ENCODE results near the gene CACNA1B.
"Not testable (repeated sequence)": the region's sequence is repeated elsewhere in the genome, so short reads cannot be mapped to it uniquely, and the experiment has no call there.

Gene CACNA1B

DNA sequence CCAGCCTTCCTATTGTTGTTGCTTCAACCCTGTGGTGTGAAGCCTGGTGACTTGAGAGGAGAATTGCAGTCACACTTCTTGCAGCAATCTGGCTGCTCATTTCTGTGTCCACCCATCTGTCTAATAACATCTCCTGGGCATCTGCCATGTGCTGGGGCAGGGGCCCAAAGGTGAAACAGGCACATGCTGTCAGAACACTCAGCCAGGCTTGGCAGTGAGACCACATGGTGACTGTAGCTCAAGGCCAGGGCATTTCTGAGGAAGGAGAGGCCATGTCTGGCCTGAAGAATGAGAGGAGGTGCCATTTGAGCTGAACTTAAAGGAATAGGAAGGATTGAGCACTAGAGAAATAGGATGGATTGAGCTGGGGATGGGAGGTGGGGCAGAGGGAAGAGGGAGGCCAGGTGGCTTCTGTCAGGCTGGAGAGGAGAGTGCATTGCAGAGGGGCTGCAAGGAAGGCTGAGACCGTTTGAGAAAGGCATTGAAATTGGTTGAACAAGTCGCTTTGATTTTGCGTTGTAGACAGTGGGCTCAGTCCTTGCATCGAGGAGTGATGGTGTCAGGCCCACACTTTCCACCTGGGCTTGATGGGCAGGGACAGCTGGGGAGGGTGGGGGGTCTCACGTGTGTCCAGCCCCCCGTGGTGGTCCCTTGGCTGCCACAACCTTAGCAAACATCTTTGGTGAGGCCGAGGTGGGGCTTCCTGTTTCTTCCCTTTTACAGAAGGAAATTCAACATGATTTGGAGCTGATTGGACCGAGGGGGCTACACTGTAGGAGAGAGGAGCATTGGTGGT is 222.4 kb downstream of the CACNA1B start:
- DNase-seq (ENCODE audit: low read depth in 2 of 2), result no peak

DNA sequence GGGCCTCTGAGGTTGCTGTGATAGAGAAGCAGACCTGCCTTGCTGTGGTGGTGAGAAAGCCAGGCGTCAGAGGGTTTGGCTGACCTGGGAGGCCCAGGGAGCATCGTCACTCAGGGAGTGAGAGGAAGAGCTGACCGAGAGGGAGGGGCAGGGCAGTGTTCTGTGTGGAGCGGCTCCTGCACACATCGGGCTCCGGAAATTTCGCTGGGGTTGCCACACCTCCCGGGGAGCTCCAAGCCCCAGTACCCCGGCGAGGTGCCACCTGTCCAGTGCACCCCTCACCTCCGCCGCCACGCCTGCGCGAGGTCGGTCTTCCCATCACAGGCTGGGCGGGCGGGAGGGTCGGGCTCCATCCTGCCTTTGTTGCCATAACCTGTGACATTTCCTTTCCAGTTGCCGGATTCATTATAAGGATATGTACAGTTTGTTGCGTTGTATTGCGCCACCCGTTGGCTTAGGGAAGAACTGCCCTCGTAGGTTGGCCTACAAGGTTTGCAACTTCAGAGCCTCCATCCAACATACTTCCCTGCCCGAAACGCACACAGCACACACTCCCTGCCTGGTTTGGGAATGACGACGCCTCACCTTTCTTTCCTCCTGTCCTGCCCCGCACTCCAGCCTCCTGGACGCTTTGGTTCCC is 223.2 kb downstream of the CACNA1B start:
- no peak for DNase-seq (ENCODE audit: low read depth in 2 of 2)

DNA sequence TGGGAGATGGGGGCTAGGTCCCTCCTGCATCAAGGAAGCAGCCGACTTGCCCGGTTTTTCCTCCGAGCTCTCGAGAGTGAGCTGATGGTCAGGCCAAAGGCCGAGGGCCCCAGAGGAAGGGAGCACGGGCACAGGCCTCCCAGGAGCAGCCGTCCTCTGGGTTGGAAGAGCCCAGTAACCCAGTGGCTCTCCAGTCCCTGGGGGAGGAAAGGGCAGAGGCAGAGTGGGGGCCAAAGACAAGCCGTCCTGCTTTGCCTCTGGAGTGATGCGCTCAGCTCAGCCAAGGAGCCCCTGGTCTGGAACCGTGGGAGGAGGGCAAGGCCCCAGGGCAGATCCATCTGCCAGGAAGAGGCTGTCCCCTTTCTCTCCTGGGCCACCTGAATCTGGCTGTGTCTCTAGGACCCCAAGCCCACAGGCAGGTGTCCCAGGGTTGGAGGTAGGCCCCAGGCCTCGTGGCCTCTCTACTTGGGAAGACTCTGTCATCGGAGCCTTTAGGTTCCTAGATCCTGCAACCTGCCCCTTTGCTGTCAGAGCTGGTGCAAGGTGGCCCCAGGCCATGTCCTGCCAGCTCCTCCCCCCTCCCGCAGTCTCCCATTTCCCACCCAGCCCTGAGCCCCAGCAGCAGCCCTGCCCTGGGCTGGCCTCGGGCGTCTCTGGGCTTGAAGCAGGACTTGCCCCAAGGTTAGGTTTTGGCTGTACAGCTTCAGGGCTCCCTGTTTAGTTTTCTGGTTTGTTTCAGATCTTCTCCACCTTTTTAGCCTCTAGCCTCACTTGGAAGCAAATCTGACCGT is 224.1 kb downstream of the CACNA1B start:
- no peak for DNase-seq (ENCODE audit: low read depth in 2 of 2)

DNA sequence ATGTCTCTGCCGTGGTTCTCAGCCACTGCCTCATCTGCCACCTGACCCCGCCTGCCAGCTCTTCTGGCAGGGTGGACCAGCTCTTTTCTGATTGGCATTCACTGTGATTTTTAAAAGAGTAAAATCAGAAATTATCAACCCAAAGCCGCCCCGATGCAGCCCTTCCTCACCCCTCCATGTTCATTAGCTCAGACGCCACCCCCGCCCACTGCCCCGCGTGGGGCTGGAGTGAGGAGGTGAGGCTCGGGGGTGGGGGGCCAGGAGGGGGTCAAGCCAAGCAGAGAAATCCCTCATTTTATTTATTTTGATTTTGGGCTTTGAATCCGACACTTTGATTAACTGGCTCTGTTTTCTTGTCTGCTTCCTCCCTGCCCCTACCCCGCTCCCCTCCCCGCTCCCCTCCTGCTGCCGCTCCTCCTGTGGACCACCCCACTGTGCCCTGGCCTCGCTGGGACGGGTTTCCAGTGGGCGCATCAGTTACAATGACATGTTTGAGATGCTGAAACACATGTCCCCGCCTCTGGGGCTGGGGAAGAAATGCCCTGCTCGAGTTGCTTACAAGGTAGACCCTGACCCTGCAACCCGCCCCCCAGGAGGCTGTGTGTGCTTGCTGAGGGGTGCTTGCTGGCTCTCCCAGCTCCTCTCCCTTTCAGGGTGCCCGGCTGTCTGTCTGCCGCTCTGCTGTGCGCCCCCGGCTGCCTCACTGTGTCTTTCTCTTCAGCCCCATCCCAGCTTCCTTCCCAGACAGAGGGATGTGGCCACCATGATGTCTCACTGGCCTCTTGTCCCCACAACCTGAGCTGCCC is 224.9 kb downstream of the CACNA1B start:
- no peak for DNase-seq (ENCODE audit: low read depth in 2 of 2)

DNA sequence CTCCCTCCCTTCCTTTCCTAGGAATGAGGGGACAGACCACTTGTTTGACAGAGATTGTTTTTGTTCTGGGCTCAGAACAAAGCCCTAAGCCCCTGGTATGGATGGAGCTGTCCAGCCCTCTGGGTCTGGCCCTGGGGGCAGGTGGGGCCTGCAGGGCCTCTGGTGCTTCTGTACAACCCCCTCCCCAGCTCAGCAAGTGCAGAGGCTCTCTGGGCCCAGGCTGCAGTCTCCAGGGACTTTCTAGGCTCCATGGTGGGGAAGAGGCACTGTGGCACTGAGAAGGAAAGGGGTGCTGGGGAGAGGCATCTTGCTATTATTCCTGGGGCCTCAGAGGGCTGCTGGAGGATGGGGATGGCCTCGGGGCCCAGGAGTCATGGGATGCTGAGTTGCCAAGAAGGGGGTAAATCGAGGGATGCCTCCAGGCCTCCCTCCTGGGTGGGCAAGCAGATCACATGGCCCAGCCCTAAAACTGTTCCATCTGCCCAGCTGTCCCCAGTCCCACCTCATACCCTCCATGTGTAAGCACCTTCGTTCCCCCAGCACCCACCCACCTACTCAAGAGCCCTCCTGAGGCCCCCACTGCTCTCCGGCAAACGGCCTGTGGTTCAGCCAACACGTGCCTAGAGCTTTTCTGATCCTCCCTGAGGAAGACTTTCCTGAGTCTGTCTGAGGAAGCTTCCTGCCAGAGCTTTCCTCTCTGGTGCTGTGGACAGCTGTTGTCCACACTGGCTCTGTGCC is 225.7 kb downstream of the CACNA1B start:
- no peak for DNase-seq (ENCODE audit: low read depth in 2 of 2)

DNA sequence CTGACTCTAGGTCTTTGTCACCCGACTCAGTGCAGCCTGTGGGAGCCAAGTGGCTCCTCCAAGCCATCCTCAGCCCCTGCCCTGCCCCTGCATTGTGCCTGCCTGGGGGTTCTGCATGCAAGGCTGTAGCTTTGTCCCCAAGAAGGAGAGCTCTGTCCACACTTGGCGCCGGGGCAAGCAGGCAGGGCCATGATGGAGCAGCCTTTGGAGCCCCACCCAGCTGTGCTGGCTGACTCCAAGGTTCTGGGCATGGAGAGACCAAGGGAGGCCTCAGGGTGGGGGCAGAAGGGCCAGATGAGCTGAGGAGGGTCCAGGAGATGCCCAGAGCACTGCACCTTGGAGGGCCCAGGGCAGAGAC is 226.2 kb downstream of the CACNA1B start:
- DNase-seq (ENCODE audit: low read depth in 2 of 2), result no peak

DNA sequence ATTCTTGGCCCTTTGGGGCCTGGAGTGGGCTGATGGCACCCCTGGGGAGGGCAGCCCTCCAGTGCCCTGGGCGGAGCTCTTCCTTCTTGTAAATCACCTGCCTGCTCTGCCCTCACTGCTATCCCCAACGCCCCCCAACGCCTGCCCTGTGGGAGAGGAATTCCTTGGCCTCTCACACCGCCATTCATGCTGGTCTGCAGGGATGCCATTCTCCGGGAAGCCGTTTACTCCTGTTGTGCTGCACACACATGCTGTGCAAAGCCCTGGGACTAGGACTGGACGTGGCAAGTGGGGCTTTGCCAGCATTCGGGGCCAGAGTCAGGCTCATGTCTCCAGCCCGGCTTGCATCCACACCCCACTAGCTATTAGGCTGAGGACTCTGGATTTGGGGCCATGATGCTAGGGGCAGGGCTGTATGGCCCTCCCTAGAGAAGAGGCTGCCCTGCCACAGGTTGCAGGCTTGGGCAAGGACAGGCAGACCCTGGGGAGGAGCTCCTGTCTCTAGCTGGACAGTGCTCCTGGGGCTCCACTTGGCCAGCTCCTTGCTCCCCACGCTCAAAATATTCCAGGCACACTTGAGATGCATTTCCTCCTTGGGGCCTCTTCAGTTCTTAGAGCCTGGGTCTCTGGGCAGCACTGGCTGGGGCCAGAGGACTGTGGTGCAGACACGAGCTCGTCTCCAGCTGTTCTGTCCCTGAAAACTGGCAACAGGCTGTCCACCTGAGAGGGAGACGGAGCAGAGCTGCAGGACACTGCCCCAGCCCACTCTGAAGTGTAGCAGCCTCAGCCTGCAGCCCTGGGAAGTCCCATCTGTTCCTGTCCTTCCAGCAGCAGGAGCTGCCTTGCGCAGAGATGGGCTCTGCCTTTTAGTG is 226.9 kb downstream of the CACNA1B start:
- no peak for DNase-seq (ENCODE audit: low read depth in 2 of 2)

DNA sequence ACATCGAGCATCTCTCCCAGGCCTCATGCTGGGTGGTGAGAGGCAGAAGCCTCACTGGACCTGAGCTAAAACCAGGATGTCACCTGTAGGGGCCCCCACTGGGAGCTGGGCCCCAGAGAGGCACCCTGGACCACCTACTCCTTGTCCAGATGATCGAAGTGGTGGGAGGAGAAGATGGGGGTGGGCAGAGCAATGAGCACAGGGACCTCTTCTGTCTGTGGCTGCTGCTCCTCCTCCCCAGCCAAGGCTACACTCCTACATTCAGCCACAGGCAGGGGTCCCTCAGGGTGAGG is 227.5 kb downstream of the CACNA1B start:
- DNase-seq (ENCODE audit: low read depth in 2 of 2), result no peak

DNA sequence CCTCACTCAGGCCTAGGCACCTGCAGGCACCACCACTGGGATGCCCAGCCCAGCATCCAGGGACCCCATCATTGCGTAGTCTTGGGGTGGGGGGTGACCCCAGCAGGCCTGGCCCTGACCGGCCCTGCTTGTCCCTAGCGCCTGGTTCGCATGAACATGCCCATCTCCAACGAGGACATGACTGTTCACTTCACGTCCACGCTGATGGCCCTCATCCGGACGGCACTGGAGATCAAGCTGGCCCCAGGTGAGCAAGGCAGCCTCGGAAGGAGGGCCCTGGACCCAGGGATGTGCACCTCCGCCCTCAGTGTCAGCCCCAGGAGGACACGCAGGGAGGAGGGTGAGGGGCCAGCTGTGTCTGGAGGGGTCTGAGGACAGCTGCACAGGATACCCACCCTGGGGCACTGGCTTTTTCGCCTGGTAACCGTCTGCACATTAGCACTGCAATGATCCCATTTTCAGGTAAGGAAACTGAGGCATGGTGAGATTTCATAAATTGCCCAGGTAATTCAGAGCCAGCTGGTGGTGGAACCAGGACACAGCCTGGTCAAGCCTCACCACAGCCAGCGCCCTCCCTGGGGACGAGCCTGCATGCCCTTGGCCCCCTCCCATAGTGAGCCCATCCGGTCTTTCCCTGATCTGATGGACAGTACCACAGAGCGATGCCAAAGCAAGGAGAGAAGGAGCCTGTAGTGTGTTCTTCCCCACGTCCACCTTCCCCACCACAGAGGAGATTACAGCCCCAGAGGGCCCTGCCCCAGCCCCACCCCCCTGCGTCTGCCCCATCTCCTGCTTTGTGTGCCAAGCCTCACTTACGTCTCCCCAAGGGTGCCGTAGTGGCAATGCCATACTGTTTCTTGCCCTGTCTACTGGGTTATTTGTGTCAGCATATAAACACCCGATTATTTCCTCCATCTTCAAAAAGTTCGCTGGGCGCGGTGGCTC is 228.3 kb downstream of the CACNA1B start:
- DNase-seq (ENCODE audit: low read depth in 2 of 2), result no peak

DNA sequence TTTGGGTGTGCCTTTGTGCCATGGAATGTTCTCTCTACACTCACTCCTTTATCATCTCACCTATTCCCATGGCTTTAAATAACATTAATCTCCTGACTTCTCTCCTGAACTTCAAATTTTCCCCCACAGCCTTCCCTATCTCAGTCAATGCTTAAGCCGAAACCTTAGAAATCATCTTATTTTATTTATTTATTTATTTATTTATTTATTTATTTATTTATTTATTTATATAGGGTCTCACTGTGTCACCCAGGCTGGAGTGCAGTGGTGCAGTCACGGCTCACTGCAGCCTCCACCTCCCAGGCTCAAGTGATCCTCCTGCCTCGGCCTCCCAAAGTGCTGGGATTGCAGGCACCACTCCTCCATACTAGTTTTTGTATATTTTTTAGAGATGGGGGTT is 229.5 kb downstream of the CACNA1B start:
- not testable (repeated sequence) for DNase-seq (ENCODE audit: low read depth in 2 of 2)

DNA sequence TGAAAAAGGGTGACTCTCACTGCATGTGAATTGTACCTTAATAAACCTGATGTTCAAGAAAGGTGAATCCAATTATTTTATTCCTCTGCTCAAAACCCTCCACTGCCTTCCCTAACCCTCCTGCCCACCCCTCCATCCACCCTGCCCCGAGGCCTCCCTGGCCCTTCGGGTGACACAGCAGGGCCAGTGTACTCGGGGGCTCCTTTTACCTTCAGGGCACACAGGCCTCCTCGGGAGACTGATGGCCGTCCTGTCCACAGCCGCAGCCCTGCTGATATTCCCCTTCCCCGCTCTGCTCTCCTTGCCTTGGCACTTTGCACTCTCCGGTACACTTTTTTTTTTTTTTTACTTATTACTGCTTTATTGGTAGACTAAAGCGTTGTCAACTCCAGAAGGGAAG is 234.0 kb downstream of the CACNA1B start:
- DNase-seq (ENCODE audit: low read depth in 2 of 2), result no peak

DNA sequence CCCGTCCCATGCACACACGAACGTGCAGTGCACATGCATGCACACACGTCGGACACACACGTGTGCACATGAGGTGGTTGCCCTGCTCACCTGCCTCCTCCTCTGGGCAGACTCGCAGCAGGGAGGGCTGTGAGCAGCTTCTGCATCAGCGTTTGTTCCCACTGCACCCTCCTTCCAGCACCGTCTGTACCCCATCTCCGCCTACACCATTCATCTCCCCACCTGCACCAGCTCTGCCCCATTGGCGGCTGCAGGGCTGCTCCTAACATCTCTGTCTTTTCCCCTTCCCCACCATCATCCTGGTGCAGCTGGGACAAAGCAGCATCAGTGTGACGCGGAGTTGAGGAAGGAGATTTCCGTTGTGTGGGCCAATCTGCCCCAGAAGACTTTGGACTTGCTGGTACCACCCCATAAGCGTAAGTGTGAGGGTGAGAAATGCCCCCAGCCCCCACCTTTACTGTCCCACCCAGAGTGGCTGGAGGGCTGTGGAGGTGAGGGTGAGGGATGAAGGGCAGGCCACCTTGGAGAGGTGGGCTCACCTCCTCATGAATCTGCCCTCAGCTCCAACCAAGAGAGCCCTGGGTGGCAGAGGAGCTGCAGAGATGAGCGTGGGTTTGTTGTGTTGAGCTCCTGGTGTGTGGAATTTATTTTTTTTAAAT is 234.6 kb downstream of the CACNA1B start:
- DNase-seq (ENCODE audit: low read depth in 2 of 2), result no peak

DNA sequence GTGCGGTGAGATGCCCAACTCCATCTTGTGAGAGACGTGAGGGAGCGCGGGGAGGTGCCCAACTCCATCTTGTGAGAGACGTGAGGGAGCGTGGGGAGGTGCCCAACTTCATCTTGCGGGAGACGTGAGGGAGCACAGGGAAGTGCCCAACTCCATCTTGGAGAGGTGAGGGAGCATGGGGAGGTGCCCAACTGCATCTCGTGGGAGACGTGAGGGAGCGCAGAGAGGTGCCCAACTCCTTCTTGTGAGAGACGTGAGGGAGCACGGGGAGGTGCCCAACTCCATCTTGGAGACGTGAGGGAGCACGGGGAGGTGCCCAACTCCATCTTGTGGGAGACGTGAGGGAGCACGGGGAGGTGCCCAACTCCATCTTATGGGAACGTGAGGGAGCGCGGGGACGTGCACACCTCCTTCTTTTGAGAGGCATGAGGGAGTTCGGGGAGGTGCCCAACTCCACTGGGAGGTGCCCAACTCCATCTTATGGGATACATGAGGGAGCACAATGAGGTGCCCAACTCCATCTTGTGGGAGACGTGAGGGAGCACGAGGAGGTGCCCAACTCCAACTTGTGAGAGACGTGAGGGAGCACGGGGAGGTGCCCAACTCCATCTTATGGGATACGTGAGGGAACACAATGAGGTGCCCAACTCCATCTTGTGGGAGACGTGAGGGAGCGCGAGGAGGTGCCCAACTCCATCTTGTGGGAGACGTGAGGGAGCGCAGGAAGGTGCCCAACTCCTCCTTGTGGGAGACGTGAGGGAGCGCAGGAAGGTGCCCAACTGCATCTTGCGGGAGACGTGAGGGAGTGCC is 235.4 kb downstream of the CACNA1B start:
- no peak for DNase-seq (ENCODE audit: low read depth in 2 of 2)

DNA sequence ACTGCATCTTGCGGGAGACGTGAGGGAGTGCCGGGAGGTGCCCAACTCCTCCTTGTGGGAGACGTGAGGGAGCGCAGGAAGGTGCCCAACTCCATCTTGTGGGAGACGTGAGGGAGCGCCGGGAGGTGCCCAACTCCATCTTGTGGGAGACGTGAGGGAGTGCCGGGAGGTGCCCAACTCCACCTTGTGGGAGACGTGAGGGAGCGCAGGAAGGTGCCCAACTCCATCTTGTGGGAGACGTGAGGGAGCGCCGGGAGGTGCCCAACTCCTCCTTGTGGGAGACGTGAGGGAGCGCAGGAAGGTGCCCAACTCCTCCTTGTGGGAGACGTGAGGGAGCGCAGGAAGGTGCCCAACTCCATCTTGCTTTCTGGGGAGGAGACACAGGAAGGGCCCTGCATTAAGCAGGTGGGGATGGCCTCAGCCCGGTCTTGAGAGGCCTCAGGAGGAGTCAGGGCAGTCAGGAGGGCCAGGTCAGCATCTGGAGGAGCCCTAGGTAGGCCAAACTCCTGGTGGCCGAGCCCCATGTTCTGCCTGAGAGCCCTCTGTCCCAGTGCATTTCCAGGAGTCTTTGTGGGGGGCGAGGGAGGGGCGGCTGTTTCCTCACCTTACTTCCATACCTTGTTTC is 236.2 kb downstream of the CACNA1B start:
- DNase-seq (ENCODE audit: low read depth in 2 of 2), result not testable (repeated sequence)

DNA sequence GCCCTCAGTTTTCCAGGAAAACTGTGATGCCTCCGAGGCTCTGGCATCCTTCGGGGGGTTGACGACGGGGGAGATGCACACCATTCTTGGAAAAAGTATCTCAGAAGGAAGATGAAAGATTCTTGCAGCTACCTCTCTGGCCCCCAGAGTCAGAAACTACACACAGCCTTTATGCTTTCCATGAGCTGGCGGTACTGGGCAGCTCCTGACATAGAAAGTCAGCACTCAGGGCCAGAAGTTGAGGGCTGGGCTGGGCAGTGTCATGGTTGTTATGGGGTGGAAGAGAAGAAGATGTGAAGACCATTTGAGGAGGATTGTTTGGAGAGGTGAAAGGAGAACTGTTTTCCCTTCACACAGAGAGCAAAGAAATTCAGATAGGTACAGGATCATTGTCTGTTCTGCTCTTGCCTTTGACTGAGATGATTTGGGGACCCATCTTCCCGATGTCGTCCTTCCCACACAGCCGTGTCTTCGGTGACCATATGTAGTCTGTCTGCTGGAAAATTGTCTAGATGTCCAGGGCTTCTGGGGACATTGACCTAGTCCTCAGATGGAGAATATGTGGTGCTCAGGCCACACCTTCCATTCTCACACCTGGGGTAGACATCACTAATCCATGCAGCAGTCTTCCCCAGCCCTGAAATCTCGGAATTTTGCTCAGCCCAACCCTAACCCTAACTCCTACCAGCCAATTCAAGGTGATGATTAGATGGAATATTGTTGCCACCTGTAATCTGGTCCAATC is 237.1 kb downstream of the CACNA1B start:
- DNase-seq (ENCODE audit: low read depth in 2 of 2), result no peak

DNA sequence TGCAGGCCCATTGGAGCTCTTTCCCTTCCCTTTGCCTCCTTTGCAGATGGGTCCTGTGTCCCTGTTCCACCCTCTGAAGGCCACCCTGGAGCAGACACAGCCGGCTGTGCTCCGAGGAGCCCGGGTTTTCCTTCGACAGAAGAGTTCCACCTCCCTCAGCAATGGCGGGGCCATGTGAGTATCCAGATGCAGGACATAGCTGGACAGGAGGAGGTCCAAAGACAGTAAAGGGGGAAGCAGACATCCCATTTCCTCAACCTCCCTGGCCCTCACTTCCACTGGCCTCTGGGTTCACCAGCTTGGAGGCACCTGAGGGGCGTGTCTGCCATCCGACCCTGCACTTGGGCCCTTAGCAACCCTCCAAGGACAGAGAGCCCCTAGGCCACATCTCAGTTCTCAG is 237.9 kb downstream of the CACNA1B start:
- DNase-seq (ENCODE audit: low read depth in 2 of 2), result no peak

DNA sequence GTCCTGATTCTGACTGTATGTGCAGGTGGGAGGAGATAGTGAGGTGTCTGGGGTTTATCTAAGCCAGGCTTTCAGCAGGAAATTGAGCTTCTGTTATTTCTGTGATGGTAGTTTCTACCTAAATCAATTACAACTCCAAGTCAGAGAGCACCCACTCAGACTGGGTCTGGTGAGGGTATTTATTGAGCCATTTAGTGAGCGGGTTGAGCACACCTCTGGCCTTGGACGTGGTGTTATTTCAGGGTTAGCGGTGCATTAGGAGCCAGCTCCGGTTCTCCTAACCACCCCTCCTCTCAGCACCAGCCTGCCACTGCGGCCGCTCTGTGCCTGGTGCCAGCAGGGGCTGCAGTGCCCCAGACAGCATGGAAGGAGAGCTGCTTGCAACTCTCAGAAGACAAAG is 238.9 kb downstream of the CACNA1B start:
- no peak for DNase-seq (ENCODE audit: low read depth in 2 of 2)

Data from fibroblast of skin of left quadriceps (primary cell).